Calu3 (cell line): ENCODE results near the gene CACNA1G. TPM values are rescaled to one million over a fixed set of nuclear protein-coding genes. Genes with fewer than 3 reads are reported as not detected.

Experiments
- BruUV-seq: library from RNA; stranded (reverse); fragments of 400-500 nt; replicated peaks from 2 replicates; lab custom pipeline; 2021; lab: Mats Ljungman, UMichigan
- CTCF ChIA-PET: fragments of 300-600 bp; sonication (Branson Sonifier 250); formaldehyde crosslinking; loops from one replicate; lab custom pipeline; 2022; ENCODE audit warnings: antibody characterized with exemption; lab: Charles Lee
- DNase-seq: peaks from one replicate; pipeline ENCODE4 v3.0.0; 2022
- H3K27ac Mint-ChIP-seq: one replicate; pipeline ENCODE4 v1.8.0; 2022; ENCODE audit warnings: mixed read lengths; ENCODE audit not compliant: unreplicated experiment
- H3K27me3 Mint-ChIP-seq: one replicate; pipeline ENCODE4 v1.8.0; 2022; ENCODE audit warnings: mixed read lengths; ENCODE audit not compliant: unreplicated experiment
- H3K36me3 Mint-ChIP-seq: one replicate; pipeline ENCODE4 v1.8.0; 2022; ENCODE audit warnings: mild to moderate bottlenecking, moderate library complexity, mixed read lengths; ENCODE audit not compliant: insufficient read depth, unreplicated experiment
- H3K4me1 Mint-ChIP-seq: one replicate; pipeline ENCODE4 v1.8.0; 2022; ENCODE audit warnings: mild to moderate bottlenecking, low read depth, mixed read lengths; ENCODE audit not compliant: unreplicated experiment
- H3K4me3 Mint-ChIP-seq: one replicate; pipeline ENCODE4 v1.8.0; 2022; ENCODE audit warnings: mild to moderate bottlenecking, low read depth, moderate library complexity, mixed read lengths; ENCODE audit not compliant: unreplicated experiment
- H3K9me3 Mint-ChIP-seq: one replicate; pipeline ENCODE4 v1.8.0; 2022; ENCODE audit warnings: low read depth, mixed read lengths; ENCODE audit not compliant: unreplicated experiment
- CTCF ChIP-seq: fragments of 200-600 bp; IDR thresholded peaks from one replicate; pipeline ENCODE4 v1.8.0; 2022; ENCODE audit warnings: antibody characterized with exemption; ENCODE audit not compliant: unreplicated experiment
- intact Hi-C: fragments of 100-400 bp; cut with micrococcal nuclease; formaldehyde crosslinking; loops from one replicate; pipeline ENCODE4 v1.10.0; 2022; ENCODE audit not compliant: unreplicated experiment
- total RNA-seq: library from RNA; stranded (reverse); gene quantifications from 2 replicates; pipeline ENCODE4 v1.2.3, GENCODE V29; 2022

Gene CACNA1G
- total RNA-seq, 1 experiment from 2014 or later, result not detected

DNA sequence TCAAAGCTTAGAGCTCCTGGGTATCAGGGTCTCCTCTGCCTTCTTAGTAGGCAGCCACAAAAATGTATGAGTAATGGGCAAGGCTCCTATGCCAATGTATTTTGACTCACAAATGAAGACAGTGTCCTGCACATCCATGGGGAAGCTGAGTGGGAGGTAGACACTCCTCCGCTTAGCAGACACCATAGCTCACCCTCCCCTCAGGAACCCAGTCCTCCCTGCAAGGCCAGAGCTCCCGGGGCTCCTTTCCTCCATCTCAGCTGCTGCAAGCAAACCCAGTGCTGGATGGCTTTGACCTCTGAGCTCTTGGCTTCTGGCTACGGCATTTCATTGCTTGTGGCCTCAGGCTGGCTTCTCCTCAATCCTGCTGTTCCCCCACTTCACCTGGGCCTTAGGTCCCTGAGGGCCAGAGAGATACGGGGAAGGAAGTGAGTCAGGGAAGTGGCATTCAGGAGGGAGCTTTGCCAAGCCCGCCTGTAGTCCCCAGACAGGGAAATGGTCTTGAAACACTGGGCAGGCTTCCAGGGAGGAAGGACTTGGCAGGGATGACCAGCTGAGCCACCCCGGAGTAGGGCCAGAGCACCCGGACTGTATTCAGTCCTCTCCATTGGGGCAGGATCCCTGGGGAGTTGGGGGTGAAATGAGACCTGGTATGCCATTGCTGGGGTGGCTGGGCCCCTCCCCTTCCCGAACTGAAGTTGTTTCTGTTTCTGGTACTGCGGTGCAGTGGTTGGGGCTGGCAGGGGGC lies 78.6 kb downstream of the CACNA1G start:
- CTCF ChIA-PET, result interaction anchor here (0.6 to 8.0 kb wide), 20 partner anchors 9 to 630 kb away, joined by 3 to 78 read pairs (median 5); partner anchors contain the start of genes LUC7L3 and SPATA20
- H3K27ac Mint-ChIP-seq, result peak overlapping the region; percentile 37
- no peaks in the 10 kb centered on the region for H3K9me3 Mint-ChIP-seq
- intact Hi-C loops, result loop anchor here (2.0 kb wide), 1 partner anchor 54 kb away; no protein-coding TSS in a partner anchor
- no peak for TF ChIP-seq CTCF
- peaks cover under 1% of the 10 kb centered on the region for H3K27me3 Mint-ChIP-seq
- DNase-seq, result peak; percentile 98
- H3K4me1 Mint-ChIP-seq, result peaks cover 70% of the 10 kb centered on the region
- H3K36me3 Mint-ChIP-seq, result peaks cover 73% of the 10 kb centered on the region
- no TSS peak for BruUV-seq
- H3K4me3 Mint-ChIP-seq, result peak overlapping the region; percentile 69

DNA sequence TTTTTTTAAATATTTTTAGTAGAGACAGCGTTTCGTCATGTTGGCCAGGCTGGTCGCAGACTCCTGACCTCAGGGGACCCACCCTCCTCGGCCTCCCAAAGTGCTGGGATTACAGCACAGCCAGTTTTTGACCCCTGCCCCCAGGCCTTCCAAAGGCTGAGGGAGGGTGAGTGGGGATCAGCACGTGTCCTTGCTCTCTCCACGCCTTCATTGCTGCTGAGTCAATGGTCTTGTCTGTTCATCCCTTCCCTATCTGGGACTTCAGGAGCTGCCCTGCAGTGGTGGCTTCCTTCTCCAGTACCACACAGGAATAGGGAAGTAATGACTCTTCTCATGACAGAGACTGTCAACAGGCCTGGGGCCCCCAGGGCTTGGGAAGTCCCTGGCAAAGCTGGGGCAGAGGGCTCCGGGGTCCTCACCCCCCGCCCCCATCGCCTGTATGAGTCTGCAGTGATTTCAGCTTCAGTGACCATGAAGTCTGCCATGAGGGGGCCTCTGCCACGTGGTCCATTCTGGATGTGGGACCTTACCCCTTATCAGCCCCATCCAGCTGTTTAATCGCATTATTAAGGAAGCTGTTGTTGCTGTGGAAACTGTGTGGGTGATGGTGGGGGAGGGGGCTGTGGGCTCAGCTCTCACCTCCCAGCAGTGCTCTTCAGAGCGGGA lies 80.3 kb downstream of the CACNA1G start:
- intact Hi-C loops, result no loop called here
- BruUV-seq, result no TSS peak
- Mint-ChIP-seq H3K4me1 (peaks cover 67% of the 10 kb centered on the region), H3K36me3 (peaks cover 61% of the 10 kb centered on the region), H3K27ac (no peak overlapping the region), H3K27me3 (no peaks in the 10 kb centered on the region), H3K4me3 (no peak overlapping the region), H3K9me3 (no peaks in the 10 kb centered on the region)
- TF ChIP-seq CTCF, result no peak
- CTCF ChIA-PET, result interaction anchor here (0.7 to 8.0 kb wide), 6 partner anchors 10 to 53 kb away, joined by 3 to 78 read pairs (median 4); no protein-coding TSS in a partner anchor
- no peak for DNase-seq

- no peak overlapping the region for H3K27ac Mint-ChIP-seq
- TF ChIP-seq CTCF, result no peak
- peaks cover 56% of the 10 kb centered on the region for H3K36me3 Mint-ChIP-seq
- H3K4me1 Mint-ChIP-seq, result peaks cover 62% of the 10 kb centered on the region
- intact Hi-C loops, result no loop called here
- H3K4me3 Mint-ChIP-seq, result no peak overlapping the region
- DNase-seq, result no peak
- no peaks in the 10 kb centered on the region for H3K9me3 Mint-ChIP-seq
- no TSS peak for BruUV-seq
- CTCF ChIA-PET, result interaction anchor here (0.7 to 8.0 kb wide), 6 partner anchors 11 to 53 kb away, joined by 3 to 78 read pairs (median 4); no protein-coding TSS in a partner anchor
- H3K27me3 Mint-ChIP-seq, result no peaks in the 10 kb centered on the region
These were observed 80.8 kb downstream of the CACNA1G start for GRCh38 chr17:50641357-50641756.

GRCh38 chr17:50642071-50642721 lies 81.7 kb downstream of the CACNA1G start:
- H3K4me3 Mint-ChIP-seq, result no peak overlapping the region
- H3K27ac Mint-ChIP-seq, result no peak overlapping the region
- CTCF ChIA-PET, result interaction anchor here (0.7 to 8.0 kb wide), 4 partner anchors 10 to 52 kb away, joined by 3 to 78 read pairs (median 14); no protein-coding TSS in a partner anchor
- H3K36me3 Mint-ChIP-seq, result peaks cover 53% of the 10 kb centered on the region
- no peaks in the 10 kb centered on the region for H3K9me3 Mint-ChIP-seq
- intact Hi-C loops, result no loop called here
- DNase-seq, result no peak
- TF ChIP-seq CTCF, result no peak
- no peaks in the 10 kb centered on the region for H3K27me3 Mint-ChIP-seq
- no TSS peak for BruUV-seq
- H3K4me1 Mint-ChIP-seq, result peaks cover 56% of the 10 kb centered on the region
